ENCODE results near the gene IHH.

Gene IHH

DNA sequence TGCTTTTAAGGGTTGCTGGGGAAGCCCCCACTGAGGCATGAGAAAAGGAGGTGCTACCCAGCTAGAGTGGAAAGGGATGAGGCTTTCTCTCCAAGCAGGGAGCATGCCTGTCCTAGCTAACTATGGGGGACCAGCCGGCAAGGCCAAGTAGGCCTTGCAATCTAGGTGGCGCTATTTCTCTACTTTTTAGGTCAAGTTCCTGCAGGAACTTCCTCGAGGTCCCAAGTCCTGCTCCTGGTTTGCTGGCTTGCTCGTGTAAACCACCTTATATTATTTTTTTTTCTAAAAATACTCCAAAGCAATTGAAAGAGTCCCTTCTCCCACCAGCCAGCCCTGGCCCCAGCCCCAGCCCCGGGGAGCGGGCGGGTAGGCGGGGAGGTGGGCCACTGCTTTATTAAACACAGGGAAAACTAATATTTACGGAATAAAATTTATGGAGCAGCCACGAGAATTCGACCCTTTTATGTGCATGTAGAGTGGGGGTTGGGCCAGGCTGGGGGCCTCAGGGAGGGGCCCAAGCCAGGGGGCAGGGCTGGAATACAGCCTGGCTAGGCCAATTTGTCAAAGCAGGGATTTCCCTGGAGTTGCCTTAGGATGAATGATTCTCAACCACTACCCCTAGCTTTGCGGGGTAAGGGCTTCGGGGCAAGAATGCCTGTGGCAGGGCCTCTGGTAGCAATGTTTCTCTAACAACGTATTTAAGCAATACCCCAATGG, 12.8 kb upstream of the IHH start:
- DNase-seq (ENCODE audit: low read depth in 2 of 2) = peak in 1 of 2 donors; percentile 13

DNA sequence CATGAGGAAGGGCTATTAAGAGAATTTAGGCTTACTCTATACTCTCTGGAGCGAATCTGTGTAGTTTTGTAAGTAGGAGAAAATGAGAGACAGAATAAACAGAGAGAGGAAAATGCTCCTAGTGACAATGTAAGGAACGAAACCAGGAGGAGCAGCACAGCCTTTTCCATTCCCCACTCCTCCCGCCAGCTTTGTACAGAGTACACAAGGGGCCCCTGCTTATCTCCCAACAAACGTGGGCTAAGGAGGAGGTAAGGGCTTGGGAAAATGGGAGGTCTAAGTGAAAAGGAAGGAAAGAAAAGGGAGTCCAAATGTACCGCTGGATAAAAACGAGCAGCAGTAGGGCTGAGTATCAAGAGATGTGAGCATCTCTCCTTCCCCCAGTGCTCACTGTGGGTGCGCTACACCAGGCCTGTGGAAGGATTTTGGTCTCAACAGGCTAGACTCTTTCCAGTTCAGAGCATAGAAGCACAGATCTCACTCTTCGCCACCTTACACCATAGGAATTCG, 12.1 kb upstream of the IHH start:
- no peak for DNase-seq (ENCODE audit: low read depth in 2 of 2)

DNA sequence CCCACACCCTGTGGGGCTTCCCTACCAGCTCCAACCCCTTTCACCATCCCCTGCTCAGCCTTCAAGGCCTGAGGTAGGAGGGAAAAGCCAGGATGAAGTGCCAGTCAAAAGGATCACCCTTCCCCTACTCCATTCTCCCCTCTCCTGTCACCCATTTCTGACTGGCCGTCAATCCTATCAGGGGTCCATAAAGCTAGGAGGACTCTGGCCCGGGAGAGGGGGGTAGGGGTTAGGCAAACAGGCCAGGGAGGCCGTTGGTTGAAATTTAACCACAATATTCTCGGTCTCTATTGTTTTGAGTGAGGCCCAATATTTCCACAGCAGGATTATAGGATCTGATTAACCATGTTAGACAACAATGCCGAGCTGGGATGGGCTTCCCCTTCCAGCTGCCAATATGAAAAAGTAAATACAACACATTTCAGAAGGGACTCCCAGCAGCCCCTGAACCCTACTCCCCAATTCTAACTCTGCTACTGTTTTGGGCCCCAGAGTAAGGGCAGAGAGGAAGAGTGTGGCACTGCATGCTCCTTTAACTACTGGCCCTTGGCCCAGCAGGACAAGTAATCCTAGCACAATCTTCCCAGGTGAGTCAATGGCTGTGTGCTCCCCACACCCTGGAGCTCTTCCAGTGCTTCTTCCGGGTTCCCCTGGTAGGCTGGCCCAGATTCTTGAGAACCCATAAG, 10.6 kb upstream of the IHH start:
- no peak for DNase-seq (ENCODE audit: low read depth in 2 of 2)

DNA sequence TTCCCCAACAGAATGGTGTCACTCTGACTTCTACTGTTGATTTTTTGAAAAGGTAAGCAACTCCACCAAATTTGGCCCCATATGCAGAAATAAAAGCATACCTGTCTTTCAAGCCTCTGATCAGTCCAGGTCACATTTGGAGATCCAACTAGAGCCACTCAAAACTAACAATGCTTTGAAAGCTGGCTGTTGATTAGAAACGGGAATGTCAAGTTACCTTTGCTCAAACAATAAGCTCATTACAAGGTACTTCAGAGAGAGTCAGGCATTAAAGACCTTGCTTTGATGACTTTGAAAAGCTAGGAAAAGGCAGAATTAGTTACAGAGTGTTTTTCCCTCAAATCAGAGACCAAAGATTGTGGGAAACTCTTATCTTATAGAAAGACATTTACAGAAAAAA, 4.8 kb upstream of the IHH start:
- DNase-seq (ENCODE audit: low read depth in 2 of 2) = no peak

DNA sequence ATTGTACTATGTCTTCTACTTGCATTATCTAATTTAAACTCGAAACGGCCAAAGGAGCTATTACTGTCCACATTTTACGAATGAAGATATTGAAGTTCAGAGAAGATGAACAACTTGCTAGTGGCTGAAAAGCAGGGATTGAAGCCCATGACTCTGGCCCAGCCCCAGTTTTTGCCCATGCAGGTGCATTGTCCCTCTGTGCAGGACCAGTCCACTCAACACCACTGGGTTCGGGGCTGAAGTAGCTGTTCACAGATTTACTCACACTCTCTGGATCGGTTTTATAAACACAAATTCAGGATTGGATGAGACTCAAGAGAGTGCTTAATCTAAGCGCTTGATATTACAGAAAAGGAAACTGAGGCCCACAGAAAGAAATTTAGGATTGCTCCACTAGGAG, 1.4 kb upstream of the IHH start:
- no peak for DNase-seq (ENCODE audit: low read depth in 2 of 2)

DNA sequence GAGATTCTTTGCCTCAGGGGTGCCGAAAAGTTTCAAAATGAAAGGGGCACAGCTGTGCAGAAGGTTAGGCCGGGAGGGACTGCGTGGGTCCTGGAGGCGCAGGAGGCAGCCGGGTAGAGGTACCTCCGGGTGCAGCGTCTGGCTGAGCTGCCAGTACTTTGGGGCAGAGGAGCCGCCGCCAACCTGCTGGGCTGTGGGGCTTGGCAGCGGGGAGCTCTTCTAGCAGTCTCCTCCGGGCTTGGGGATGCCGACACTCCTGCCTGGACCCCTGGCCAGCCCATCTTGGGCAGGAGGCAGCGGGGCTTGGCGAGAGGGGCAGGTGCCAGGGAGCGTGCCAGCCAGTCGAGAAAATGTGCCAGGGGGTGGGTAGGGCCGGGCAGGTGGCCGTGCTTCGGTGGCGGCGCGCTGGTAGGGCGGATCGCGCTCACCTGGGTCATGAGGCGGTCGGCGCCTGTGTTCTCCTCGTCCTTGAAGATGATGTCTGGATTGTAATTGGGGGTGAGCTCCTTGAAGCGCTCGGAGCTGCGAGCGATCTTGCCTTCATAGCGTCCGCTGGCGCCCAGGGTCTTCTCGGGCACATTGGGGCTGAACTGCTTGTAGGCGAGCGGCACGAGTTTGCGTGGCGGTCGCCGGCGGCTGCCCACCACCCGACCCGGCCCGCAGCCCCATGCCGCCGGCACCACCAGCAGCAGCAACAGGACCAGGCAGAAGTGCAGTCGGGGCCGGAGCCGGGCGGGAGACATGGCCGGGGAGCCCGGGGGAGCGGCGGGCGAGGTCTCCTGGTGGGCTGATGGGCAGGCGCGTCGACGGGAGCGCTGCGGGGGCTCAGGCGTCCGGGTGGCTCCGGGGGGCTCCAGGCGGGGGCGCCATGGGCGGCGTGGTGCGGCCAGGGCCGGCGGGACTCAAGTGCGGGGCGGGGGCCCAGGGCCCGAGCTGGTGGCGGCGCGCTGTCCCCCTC, 717 bp downstream of the IHH start:
- no peak for DNase-seq (ENCODE audit: low read depth in 2 of 2)

DNA sequence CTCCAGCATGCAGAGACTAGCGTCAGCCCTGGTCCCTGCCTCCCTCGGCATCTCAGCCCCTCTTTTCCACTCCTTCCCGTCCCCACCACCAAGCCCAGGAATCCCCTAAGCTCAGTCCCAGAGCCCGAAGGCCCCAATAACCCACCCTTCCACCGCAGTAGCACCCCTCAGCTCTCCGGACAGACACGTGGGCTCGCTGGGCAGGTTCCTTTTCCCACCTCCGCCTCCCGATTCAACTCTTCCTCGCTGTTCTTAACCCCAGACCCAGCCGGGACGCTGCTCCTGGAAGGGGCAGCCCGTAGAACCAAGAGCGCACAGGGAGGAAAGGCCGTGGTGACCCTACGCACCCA, 1.4 kb downstream of the IHH start:
- no peak for DNase-seq (ENCODE audit: low read depth in 2 of 2)

DNA sequence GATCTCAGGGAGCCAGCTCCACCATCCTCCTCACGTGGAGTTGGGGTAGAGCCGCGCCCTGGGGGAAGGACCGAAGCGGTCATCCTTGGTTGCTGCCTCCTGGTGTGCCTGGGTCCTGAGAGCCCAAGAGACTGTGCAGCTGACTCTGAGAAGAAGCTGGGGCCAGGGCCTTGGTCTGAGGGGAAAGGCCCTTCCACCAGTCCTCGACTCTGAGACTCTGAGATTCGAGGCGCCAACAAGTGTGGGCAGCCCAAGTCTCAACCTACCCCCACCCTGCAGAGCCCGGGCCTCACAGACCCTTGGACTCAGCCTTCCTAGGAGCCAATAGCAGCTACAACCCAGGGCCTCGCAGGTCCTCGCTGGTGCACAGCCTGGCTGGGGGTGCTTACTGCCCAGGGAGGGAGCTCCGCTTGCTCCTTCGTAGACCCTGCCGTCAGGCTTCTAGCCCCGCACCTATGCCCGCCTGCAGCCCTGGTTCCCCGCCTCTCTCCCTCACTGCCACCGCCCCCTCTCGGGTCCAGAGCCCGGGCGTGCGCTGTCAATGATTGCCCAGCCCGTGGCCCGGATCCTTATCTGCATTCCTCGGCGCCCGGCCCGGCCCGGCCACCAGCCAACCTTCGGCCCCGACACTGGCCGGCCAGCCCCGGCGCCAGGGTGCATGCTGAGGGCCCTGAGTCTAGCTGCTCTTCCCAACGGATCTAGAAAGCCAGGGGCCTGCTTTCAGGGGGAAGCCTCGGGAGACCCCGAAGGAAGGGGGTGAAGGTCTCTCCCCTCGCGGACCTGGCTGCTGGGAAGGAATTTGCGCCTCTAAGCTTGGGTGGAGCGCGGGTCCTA, 2.0 kb downstream of the IHH start:
- no peak for DNase-seq (ENCODE audit: low read depth in 2 of 2)

DNA sequence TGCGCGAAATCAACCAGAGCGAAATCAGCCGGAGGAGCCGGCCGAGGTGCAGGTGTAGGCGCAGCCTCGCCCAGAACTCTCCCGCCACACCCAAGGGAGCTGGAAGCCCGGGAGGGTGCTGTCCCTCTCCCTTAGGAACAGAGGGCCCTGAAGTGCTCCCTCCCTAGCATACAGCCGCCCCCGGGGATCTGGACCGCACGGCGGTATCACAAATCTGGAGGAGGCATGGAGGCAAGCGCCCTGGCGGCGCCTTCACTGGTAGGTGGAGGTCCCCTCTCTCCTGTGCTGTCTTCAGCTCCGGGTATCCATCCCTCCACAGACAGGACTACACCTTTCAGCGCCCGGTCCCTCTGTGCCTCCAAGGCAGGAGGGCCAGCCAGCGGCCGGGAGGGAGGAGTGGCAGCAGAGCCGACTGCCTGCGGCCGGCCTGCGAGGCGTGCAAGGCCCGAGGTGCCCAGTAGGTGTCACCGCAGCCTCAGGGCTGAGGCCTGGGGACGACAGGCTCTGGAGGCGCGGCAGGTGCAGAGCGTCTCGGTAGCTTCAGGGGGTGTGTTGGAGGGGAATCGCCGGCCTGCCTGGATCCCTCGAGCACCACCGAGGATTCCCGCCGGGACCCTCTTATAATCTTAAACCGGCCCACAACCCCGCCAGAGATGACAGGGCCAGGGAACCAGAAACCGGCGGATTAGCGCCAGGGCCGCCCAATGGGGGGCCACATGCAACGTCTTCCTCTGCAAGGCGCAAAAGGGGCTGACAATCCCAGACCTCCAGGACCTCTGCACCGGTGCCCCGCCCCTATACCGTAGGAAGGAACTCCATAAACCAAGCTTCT, 2.8 kb downstream of the IHH start:
- peak; percentile 75 to 76 for DNase-seq (ENCODE audit: low read depth in 2 of 2)

DNA sequence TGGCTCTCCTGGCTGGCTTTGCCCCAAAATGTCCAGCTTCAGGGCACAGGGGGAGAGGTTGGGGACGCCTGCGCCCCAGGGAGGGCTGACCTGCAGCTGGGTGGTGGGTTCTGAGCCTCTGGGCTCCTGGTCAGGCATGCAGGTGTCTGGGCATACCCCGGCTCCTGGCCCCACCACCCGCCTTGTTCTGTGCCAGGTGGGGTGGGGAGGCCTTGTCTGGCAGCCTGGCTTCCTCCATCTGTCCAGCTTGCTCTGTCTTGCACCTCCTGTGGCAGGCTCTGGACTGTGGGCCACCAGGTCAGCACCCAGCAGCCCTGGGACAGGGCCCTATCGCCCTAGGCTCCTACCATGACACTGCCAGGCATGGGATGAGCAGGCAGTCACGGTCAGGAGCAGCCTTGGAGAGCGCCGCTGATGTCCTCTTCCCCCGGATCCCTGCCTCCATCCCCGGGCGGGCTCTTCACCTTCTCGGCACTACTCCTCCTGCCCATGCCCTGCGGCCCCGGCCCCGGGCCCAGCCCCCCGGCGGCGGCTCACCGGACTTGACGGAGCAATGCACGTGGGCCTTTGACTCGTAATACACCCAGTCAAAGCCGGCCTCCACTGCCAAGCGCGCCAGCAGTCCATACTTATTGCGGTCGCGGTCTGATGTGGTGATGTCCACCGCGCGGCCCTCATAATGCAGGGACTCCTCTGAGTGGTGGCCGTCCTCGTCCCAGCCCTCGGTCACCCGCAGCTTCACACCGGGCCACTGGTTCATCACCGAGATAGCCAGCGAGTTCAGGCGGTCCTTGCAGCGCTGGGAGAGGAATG, 3.6 kb downstream of the IHH start:
- DNase-seq (ENCODE audit: low read depth in 2 of 2) = no peak

DNA sequence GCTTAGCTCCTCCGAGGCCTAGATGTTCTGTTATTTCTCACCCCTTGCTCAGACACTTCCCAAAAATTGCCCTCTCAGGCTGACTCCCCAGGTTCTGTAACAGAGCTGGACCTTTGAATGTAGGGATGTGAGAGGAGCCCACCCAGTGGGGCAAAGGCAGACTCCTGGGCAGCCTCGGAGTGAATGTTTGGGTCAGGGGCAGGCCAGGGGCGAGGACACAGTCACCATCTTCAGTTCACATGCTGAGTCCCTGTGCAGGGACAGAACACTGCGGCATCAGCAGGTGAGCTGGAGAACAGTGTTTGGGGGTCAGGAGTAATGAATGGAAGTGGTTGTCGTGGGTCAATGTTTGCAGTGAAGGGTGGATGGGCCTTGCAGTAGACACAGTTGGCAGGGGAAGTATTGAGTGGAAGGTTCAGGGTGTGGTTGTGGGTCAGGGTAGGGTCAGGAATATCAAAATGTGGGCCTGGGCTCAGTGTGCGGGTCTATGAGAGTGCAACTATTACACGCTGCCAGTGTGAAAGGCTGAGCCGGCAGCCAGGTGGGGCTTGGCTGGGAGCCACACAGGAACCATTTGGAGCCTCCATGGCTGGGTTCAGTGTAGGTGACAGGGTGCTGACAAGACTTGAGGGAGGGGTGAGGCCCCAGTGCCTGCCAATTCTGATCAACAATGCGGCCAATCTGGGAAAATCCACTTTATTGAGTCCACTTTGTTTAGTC, 4.4 kb downstream of the IHH start:
- no peak for DNase-seq (ENCODE audit: low read depth in 2 of 2)

DNA sequence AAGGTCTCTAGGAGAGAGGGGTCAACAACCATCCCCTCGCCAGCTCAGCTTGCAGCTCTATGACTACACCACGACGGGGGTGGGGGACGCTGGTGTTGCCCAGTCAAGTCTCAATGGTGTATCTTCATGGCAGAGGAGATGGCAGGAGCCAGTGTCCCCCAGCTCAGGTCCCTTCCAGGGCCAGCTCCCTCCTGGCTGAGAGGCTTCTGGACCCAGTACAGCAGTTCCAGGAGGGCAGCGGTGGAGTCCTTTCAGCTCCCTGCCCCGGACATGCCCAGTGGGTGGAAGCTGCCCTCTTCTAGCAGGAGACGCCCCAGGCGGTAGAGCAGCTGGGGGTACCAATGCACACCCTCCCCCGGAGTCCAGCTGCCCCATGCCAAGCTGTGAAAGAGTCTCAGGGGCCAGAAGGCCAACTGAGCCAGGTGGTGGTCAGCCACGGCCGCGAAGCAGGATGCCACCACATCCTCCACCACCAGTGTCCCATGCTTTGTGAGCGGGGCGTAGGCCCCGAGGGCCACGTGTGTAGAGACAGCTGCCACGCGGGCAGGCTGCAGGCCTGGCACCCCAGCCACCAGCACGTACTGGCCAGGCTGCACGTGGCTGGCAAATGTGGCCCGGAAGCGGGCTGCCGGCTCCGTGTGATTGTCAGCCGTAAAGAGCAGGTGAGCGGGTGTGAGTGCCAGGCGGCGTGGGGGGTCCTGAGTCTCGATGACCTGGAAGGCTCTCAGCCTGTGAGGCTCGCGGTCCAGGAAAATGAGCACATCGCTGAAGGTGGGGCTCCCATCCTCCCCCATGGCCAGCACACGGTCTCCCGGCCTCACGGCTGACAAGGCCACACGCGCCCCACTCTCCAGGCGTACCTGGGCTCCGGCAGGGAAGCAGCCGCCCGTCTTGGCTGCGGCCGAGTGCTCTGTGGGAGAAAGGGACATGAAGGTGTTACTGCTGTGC, 5.5 kb downstream of the IHH start:
- DNase-seq (ENCODE audit: low read depth in 2 of 2) = no peak

DNA sequence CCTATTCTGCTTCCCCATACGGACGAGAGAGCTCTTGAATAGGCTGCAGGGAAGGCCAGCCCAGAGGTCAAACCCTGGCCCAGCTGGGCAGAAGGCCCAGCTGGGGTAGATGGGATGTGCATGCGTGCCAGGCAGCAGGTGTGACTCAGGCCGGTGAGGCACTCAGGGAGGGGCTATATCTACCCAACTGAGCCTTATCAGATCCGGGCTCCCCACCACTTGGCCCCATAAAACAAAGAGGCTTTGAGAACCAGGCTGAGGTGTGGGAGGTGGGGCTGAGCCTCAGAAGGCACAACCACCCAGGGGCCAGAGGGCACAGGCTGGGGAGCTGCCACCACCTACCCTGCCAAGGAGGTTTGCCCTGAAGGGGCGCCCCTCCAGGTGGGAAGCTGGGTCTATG, 11.4 kb downstream of the IHH start:
- no peak for DNase-seq (ENCODE audit: low read depth in 2 of 2)

DNA sequence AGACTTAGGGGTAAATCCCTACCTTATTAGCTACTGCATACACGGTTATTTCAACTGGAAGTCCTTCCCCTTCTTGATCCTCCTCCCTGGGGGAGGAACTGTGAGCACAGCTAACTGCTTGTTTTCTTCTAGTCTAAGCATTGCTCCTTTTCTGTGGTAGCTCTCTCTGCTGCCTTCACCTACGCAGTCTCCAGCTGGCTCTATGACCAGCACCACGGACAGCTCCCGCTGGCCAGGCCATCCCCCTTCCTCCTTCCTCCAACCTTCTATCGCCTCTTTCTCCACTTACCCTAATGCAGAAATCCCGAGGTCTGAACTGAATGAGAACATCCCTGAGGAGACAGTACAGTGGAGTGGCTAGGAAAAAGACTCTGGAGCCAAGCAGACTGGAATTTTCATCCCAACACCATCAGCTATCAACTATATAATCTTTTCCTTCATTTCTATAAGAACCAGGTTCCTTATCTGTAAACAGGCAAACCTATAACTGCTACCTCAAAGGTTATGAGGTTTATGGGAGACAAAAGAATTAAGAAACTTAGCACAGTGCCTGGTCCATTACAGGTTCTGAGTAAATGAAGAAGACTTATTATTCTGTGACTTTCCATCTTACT, 14.7 kb downstream of the IHH start:
- DNase-seq (ENCODE audit: low read depth in 2 of 2) = no peak

DNA sequence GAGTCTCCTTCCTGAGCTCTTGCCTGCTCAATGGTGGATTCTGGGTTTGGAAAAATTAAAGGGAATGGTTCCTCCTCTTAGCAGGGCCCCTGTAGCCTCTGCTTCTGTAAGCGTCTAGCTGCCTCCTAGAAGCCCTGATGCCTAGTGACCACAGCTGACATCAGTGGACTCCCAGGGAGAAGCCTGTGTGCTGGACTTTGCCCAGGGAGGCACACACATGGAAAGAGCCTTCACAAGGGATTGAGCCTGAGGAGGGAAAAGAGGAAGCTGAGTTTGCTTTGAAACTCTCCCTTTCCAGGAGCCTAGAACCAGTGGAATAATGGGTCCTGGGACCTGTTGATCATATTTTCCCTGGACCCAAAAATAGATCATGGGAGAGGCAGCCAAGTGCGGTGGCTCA, 18.0 kb downstream of the IHH start:
- DNase-seq (ENCODE audit: low read depth in 2 of 2) = no peak

DNA sequence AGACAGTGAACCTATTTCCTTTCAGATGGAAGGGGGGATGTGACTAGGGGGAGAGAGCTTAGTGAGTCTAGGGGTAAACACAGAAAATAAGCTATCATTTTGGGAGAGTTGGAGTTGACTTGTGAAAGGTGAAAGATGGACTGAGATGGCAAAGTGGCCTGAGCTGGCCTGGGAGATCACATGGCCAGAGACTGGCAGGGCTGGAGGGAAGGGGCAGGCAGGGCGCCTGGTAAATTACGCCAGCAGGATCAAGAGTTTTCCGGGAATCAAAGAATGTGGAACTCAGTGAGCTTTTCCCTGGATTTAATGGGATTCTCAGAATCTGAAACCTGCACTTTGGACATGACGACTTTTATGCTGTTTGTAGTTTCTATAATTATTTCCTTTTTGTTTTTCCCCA, 18.6 kb downstream of the IHH start:
- DNase-seq (ENCODE audit: low read depth in 2 of 2) = no peak

DNA sequence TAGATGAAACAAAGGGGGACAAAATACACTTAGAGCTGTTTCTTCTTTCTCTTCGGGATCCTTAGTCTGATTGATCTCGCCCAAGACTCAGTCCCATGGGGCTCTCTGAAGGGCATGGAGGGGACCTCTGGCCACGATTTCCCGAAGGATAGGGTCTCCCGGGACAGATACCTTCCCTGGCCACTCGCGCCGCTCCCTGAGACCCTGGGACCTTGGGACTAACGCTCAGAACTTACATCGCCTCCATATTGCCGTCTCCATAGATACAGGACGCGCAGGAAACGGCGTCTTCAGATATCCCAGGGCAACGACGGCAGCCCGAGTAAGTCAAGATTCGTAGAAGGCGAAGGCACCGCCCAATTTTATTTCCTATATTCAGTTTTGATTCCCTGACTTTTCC, 19.5 kb downstream of the IHH start, which contains the start of gene CFAP65:
Gene CFAP65, minus strand, starts transcription at position 265 of the 400 bp plus-strand sequence. CDS start 2,468 bp downstream, outside the sequence.
- DNase-seq (ENCODE audit: low read depth in 2 of 2) = peak in 1 of 2 donors; percentile 16
